Lung (tissue), 12 donors: Measurements from ENCODE around the gene RGL1. TPM values are rescaled to one million over a fixed set of nuclear protein-coding genes. Genes with fewer than 3 reads are reported as not detected.

ENCODE experiments used
- ATAC-seq: fragments of 200-7000 bp; cut with Tn5 transposase; one replicate; pipeline ENCODE4 v1.9.1; 2020; ENCODE audit warnings: moderate number of reproducible peaks; ENCODE audit not compliant: insufficient read depth, low FRiP score
- DNase-seq, 3 donors: peaks; one replicate each; pipeline ENCODE4 v3.0.0-alpha.2; 2013 to 2017
- H3K27ac ChIP-seq, 2 donors: one replicate each; pipeline ENCODE4 v1.5.1; 2013; ENCODE audit warnings: mild to moderate bottlenecking in 2 of 2, moderate library complexity in 2 of 2, control low read depth in 1 of 2, inconsistent platforms in 1 of 2, low read depth in 1 of 2, low read length in 1 of 2
- H3K27me3 ChIP-seq, 3 donors: one replicate each; pipeline ENCODE4 v1.5.1; 2013; ENCODE audit warnings: low read length in 2 of 3; ENCODE audit not compliant: control insufficient read depth in 3 of 3, insufficient read depth in 3 of 3
- H3K36me3 ChIP-seq, 4 donors: one replicate each; pipeline ENCODE4 v1.5.1; 2013; ENCODE audit warnings: low read length in 4 of 4, mild to moderate bottlenecking in 1 of 4, moderate library complexity in 1 of 4; ENCODE audit not compliant: control insufficient read depth in 4 of 4, insufficient read depth in 4 of 4
- H3K4me1 ChIP-seq, 5 donors: one replicate each; pipeline ENCODE4 v1.5.1; 2013; ENCODE audit warnings: low read length in 5 of 5, mild to moderate bottlenecking in 2 of 5, moderate library complexity in 1 of 5; ENCODE audit not compliant: control insufficient read depth in 5 of 5, insufficient read depth in 5 of 5
- H3K4me3 ChIP-seq: one replicate; pipeline ENCODE4 v1.5.1; 2013; ENCODE audit warnings: mild to moderate bottlenecking, control low read depth, moderate library complexity
- H3K9ac ChIP-seq, 2 donors: one replicate each; pipeline ENCODE4 v1.5.1; 2013; ENCODE audit warnings: low read length in 2 of 2, control low read depth in 1 of 2; ENCODE audit not compliant: insufficient read depth in 1 of 2
- H3K9me3 ChIP-seq, 4 donors: one replicate each; pipeline ENCODE4 v1.5.1; 2013; ENCODE audit warnings: low read length in 3 of 4, mild to moderate bottlenecking in 1 of 4, moderate library complexity in 1 of 4; ENCODE audit not compliant: control insufficient read depth in 4 of 4, insufficient read depth in 3 of 4
- CTCF ChIP-seq: IDR thresholded peaks from 2 replicates; pipeline ENCODE4 v1.5.1; 2012; ENCODE audit warnings: mild to moderate bottlenecking; ENCODE audit errors: control extremely low read depth, extremely low read depth
- WGBS, 2 donors: extraction: QIAGEN DNeasy Blood & Tissue Kit; methylation state at CpG; one replicate each; pipeline ENCODE4 v1.1.7; 2013; 5-methylcytosine and 5-hydroxymethylcytosine counted together
- polyA plus RNA-seq, 2 donors: library from polyadenylated mRNA; stranded (reverse); fragments of 200-250 nt; gene quantifications; one replicate each; pipeline ENCODE4 v1.2.1, GENCODE V29; 2013
- total RNA-seq, 2 donors: library from RNA; depleted of rRNA in 1 of 2; stranded (reverse); fragments of >200 nt in 1 of 2; gene quantifications; one replicate each; pipeline ENCODE4 v1.2.1, GENCODE V29; 2014 to 2021
- donor health status: control.
- donor health status: control.
- donor health status: Bipolar disorder and iron deficiency.
- donor health status: healthy.
- donor health status: DM: yes; HTN: yes; CAD: no.

The RGL1 gene
- total and polyA plus RNA-seq, 4 donors: 9.6 to 49.4 (median 35.2) TPM

- Histone ChIP-seq H3K4me1 (peaks cover 11 to 30% (median 29%) of the 10 kb centered on the region in 5 donors), H3K36me3 (peaks cover 0 to 23% (median 10%) of the 10 kb centered on the region in 4 donors), H3K27ac (peak overlapping the region; percentile 24 to 86), H3K27me3 (no peaks in the 10 kb centered on the region), H3K4me3 (no peak overlapping the region), H3K9me3 (no peaks in the 10 kb centered on the region), H3K9ac (peak overlapping the region in 1 of 2 donors; percentile 40)
- DNase-seq (peak in 2 of 3 donors; percentile 38 to 72), ATAC-seq (no peak)
- no peak for TF ChIP-seq CTCF
- WGBS, 2 donors: 39 to 50% methylated on average over 8 of the region's 8 CpGs
Measured at GRCh38 chr1:183882335-183883167, 77.6 kb downstream of the RGL1 start.

- no peak for DNase-seq
- Histone ChIP-seq H3K27me3 (no peaks in the 10 kb centered on the region), H3K36me3 (peaks cover 0 to 23% (median 10%) of the 10 kb centered on the region in 4 donors), H3K4me1 (peaks cover 11 to 36% (median 30%) of the 10 kb centered on the region in 5 donors), H3K9me3 (no peaks in the 10 kb centered on the region), H3K27ac (peak overlapping the region in 1 of 2 donors; percentile 20), H3K9ac (no peak overlapping the region), H3K4me3 (no peak overlapping the region)
- TF ChIP-seq CTCF: no peak
- ATAC-seq: no peak
- WGBS, 2 donors: 55 to 80% methylated on average over 5 of the region's 5 CpGs
Measured at GRCh38 chr1:183883623-183884022, 78.7 kb downstream of the RGL1 start.

GRCh38 chr1:183884526-183884925 lies 79.6 kb downstream of the RGL1 start:
- Histone ChIP-seq H3K4me3 (no peak overlapping the region), H3K4me1 (peaks cover 11 to 45% (median 31%) of the 10 kb centered on the region in 5 donors), H3K9ac (no peak overlapping the region), H3K27me3 (no peaks in the 10 kb centered on the region), H3K27ac (no peak overlapping the region), H3K9me3 (no peaks in the 10 kb centered on the region), H3K36me3 (peaks cover 2 to 25% (median 14%) of the 10 kb centered on the region in 4 donors)
- no peak for ATAC-seq
- no peak for TF ChIP-seq CTCF
- 91 to 93% methylated on average over 4 of the region's 4 CpGs for WGBS, 2 donors
- DNase-seq: no peak
